ENCODE results near the gene MFGE8.

The MFGE8 gene

GRCh38 chr15:88891540-88892254, 21.5 kb downstream of the MFGE8 start:
- TF ChIP-seq FOXM1 (IDR thresholded peaks at IDR 0.05; ENCODE audit: borderline replicate concordance) (no peak), ELF4 (IDR thresholded peaks at IDR 0.05) (no peak), TARDBP (IDR thresholded peaks at IDR 0.05) (no peak), PKNOX1 (IDR thresholded peaks at IDR 0.05) (no peak), FOXK2 (IDR thresholded peaks at IDR 0.05) (no peak), ARNT (IDR thresholded peaks at IDR 0.05) (no peak), BHLHE40 (IDR thresholded peaks at IDR 0.05; ENCODE audit: borderline replicate concordance) (no peak), HDGF (IDR thresholded peaks at IDR 0.05; ENCODE audit: borderline replicate concordance) (no peak), SUZ12 (IDR thresholded peaks at IDR 0.05) (no peak), CTBP1 (IDR thresholded peaks at IDR 0.05; ENCODE audit: borderline replicate concordance) (no peak), SP1 (IDR thresholded peaks at IDR 0.05) (no peak), NFRKB (IDR thresholded peaks at IDR 0.05) (no peak), FOXA1 (IDR thresholded peaks at IDR 0.05) (no peak), L3MBTL2 (conservative IDR thresholded peaks at IDR 0.05) (no peak), ZNF384 (IDR thresholded peaks at IDR 0.05) (no peak), LEF1 (IDR thresholded peaks at IDR 0.05; ENCODE audit: borderline replicate concordance) (no peak)
- CTCF ChIA-PET = interaction anchor here (1.7 to 2.0 kb wide), 3 partner anchors 13 kb away, joined by 6 to 9 read pairs (median 8); no protein-coding TSS in a partner anchor
- POLR2A ChIA-PET = no interaction called here
- no peak for DNase-seq (ENCODE audit: extremely low spot score)

- no peak for TF ChIP-seq FOXA1 (IDR thresholded peaks at IDR 0.05)
- no peak for TF ChIP-seq HDGF (IDR thresholded peaks at IDR 0.05; ENCODE audit: borderline replicate concordance)
- TF ChIP-seq L3MBTL2 (conservative IDR thresholded peaks at IDR 0.05) = no peak
- no peak for TF ChIP-seq FOXK2 (IDR thresholded peaks at IDR 0.05)
- no peak for TF ChIP-seq TARDBP (IDR thresholded peaks at IDR 0.05)
- TF ChIP-seq SP1 (IDR thresholded peaks at IDR 0.05) = no peak
- TF ChIP-seq ELF4 (IDR thresholded peaks at IDR 0.05) = no peak
- no peak for TF ChIP-seq PKNOX1 (IDR thresholded peaks at IDR 0.05)
- TF ChIP-seq FOXM1 (IDR thresholded peaks at IDR 0.05; ENCODE audit: borderline replicate concordance) = no peak
- TF ChIP-seq ZNF384 (IDR thresholded peaks at IDR 0.05) = no peak
- TF ChIP-seq ARNT (IDR thresholded peaks at IDR 0.05) = no peak
- no peak for TF ChIP-seq CTBP1 (IDR thresholded peaks at IDR 0.05; ENCODE audit: borderline replicate concordance)
- TF ChIP-seq NFRKB (IDR thresholded peaks at IDR 0.05) = no peak
- no peak for TF ChIP-seq LEF1 (IDR thresholded peaks at IDR 0.05; ENCODE audit: borderline replicate concordance)
- POLR2A ChIA-PET = no interaction called here
These were observed 22.7 kb downstream of the MFGE8 start for GRCh38 chr15:88890495-88890894.

GRCh38 chr15:88888719-88889118, 24.5 kb downstream of the MFGE8 start:
- DNase-seq (ENCODE audit: extremely low spot score) = no peak
- CTCF ChIA-PET = interaction anchor here (1.8 kb wide), 1 partner anchor 10 kb away, joined by 8 read pairs; no protein-coding TSS in a partner anchor
- TF ChIP-seq NFRKB (IDR thresholded peaks at IDR 0.05) (no peak), FOXM1 (IDR thresholded peaks at IDR 0.05; ENCODE audit: borderline replicate concordance) (no peak), ELF4 (IDR thresholded peaks at IDR 0.05) (no peak)
- POLR2A ChIA-PET = no interaction called here

More at GRCh38 chr15:88890495-88890894, 22.7 kb downstream of the MFGE8 start:
- CTCF ChIA-PET = interaction anchor here (0.6 to 1.7 kb wide), 3 partner anchors 10 to 384 kb away, joined by 3 to 9 read pairs (median 3); no protein-coding TSS in a partner anchor
- no peak for DNase-seq (ENCODE audit: extremely low spot score)

GRCh38 chr15:88887068-88887580, 26.1 kb downstream of the MFGE8 start:
- TF ChIP-seq BHLHE40 (IDR thresholded peaks at IDR 0.05; ENCODE audit: borderline replicate concordance) (no peak), ZNF384 (IDR thresholded peaks at IDR 0.05) (no peak), PKNOX1 (IDR thresholded peaks at IDR 0.05) (no peak), HDGF (IDR thresholded peaks at IDR 0.05; ENCODE audit: borderline replicate concordance) (no peak), LEF1 (IDR thresholded peaks at IDR 0.05; ENCODE audit: borderline replicate concordance) (no peak), TARDBP (IDR thresholded peaks at IDR 0.05) (no peak), SP1 (IDR thresholded peaks at IDR 0.05) (no peak), SUZ12 (IDR thresholded peaks at IDR 0.05) (no peak), NFRKB (IDR thresholded peaks at IDR 0.05) (no peak), ELF4 (IDR thresholded peaks at IDR 0.05) (no peak), FOXM1 (IDR thresholded peaks at IDR 0.05; ENCODE audit: borderline replicate concordance) (no peak), FOXA1 (IDR thresholded peaks at IDR 0.05) (no peak), FOXK2 (IDR thresholded peaks at IDR 0.05) (no peak), ARNT (IDR thresholded peaks at IDR 0.05) (no peak), CTBP1 (IDR thresholded peaks at IDR 0.05; ENCODE audit: borderline replicate concordance) (no peak)
- DNase-seq (ENCODE audit: extremely low spot score) = no peak
- ChIA-PET POLR2A (no interaction called here), CTCF (interaction anchor here (1.8 kb wide), 1 partner anchor 8 kb away, joined by 8 read pairs; no protein-coding TSS in a partner anchor)

- DNase-seq (ENCODE audit: extremely low spot score) = no peak
- ChIA-PET POLR2A (interaction anchor here (0.6 kb wide), 1 partner anchor 19 kb away, joined by 4 read pairs; no protein-coding TSS in a partner anchor), CTCF (no interaction called here)
- TF ChIP-seq NFRKB (IDR thresholded peaks at IDR 0.05) (no peak), CTBP1 (IDR thresholded peaks at IDR 0.05; ENCODE audit: borderline replicate concordance) (no peak), PKNOX1 (IDR thresholded peaks at IDR 0.05) (no peak), FOXM1 (IDR thresholded peaks at IDR 0.05; ENCODE audit: borderline replicate concordance) (no peak), ELF4 (IDR thresholded peaks at IDR 0.05) (no peak), SP1 (IDR thresholded peaks at IDR 0.05) (no peak), ARNT (IDR thresholded peaks at IDR 0.05) (no peak), FOXA1 (IDR thresholded peaks at IDR 0.05) (no peak), TARDBP (IDR thresholded peaks at IDR 0.05) (no peak), BHLHE40 (IDR thresholded peaks at IDR 0.05; ENCODE audit: borderline replicate concordance) (no peak), HDGF (IDR thresholded peaks at IDR 0.05; ENCODE audit: borderline replicate concordance) (no peak), SUZ12 (IDR thresholded peaks at IDR 0.05) (no peak), L3MBTL2 (conservative IDR thresholded peaks at IDR 0.05) (no peak), FOXK2 (IDR thresholded peaks at IDR 0.05) (no peak)
These were observed 30.4 kb downstream of the MFGE8 start for GRCh38 chr15:88882785-88883184.
